HG03378 (cell line): ENCODE data around the gene NOL4L.
"Not testable (repeated sequence)": the region's sequence is repeated elsewhere in the genome, so short reads cannot be mapped to it uniquely, and the experiment has no call there.

Experiments
- ATAC-seq: cut with Tn5 transposase; IDR thresholded peaks from one replicate; pipeline ENCODE4 v1.9.1; 2021; ENCODE audit warnings: mild to moderate bottlenecking, moderate library complexity; ENCODE audit not compliant: unreplicated experiment

The NOL4L gene

GRCh38 chr20:32474967-32475811, 109.9 kb downstream of the NOL4L start:
- ATAC-seq, result no peak

DNA sequence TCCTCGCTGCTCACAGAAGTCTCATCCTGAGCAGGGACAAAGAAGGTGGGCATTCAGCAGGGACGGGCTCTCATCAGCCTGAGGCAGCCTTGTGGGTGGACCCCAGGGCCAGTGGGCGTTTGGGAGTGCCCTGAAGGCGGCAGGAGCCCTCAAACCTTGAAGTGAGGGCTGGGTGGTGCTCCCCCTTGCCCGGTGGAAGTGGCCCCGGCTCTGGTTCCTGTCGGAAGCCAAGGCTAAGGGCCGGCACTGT, 110.5 kb downstream of the NOL4L start:
- no peak for ATAC-seq

DNA sequence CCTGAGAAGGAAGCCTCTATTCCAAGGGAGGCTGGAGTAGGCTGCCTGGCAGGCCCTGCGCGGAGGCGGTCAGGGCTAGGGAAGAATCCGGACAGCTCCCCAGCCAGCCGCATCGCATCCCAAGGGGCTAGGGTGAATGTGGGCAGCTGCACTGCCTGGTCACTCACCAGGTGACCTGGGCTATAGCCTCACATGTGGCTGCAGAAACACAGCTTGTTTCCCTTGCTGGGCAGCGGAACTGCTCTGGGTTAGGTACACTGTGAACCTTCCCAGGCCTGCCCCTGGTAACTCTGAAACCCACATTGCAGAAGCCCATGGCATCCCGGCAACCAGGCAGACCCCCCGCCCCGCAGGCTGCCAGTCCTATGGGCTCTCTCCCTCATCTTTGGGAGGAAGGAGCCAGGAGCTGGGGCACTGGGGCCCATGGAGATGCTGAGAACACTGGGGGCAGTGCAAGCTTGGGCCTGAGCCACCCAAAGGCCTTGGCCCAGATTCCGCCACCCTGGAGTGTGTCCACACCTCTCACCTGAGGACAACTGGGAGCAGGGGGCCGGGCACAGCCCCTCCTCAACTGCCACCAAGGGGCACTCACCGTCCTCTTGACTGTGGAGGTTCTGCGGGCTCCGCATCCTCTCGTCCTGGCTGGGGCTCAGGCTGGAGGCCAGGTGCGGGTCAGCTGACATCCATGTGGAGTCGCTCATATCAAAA, 111.0 kb downstream of the NOL4L start:
- ATAC-seq, result no peak

DNA sequence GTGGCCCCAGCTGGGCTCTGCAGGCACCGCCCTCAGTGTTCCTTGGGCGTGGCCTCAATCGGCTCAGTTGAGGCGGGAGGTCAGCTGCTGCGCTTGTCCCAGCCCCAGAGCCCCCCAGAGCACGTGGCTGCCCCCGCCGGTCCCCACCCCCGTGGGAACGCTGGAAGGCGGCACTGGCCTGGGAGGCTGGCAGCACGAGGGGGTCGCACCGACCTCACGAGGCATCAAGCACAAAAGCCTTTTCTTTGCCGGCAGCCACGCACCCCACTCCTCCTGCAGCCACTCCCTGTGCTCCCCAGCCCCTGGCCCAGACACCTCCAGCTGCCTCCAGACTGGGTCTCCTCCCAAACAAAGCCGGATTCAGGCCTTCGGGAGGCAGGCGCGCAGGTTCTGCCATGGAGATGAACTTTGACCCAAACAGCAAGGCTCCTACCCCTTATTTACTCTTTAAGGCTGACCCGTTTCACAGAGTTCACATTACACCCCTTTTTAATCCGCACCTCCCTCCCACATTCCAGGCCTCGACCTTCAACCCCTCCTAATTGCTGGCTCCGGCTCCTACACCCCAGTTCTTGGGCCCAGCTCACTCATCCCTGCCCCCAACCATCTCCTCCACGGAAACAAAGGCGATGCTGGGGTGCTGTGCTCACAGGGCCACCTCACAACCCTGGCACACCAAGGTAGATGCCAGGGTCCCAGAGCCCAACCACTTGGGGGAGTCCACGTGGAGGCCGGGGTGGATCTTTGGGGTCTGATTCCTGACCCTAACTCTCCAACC, 111.7 kb downstream of the NOL4L start:
- ATAC-seq, result no peak

DNA sequence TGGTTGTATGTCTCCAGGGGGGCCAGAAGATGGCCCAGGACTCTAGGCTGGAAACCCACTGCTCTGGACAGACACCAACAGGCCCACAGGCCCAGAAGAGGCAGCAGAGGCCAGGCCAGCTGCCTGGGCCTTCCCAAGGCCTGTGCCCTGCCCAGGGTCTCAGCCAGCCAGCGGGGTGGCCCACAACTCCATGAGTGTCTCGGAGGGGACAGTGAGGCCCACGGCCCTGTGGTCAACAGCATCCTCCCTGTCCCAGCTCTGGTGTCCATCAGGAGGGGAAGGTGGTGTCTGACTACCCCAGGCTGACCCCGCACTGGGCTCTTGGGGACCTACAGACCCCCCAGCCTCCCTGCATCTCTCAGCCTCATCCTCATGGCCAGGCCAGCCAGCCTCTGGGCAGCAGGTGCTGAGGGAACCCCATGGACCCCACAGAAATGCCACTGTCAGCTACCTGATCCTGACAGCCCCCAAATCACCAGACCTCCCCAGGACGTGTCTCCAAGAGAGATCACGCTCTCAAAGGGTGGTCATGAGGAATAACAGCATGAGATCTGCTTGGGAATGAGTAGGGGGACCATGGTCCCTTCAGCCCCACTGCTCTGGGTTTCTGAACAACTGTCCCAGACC, 112.4 kb downstream of the NOL4L start:
- ATAC-seq, result no peak

- ATAC-seq, result no peak
These were observed 114.2 kb downstream of the NOL4L start for GRCh38 chr20:32470940-32471339.

DNA sequence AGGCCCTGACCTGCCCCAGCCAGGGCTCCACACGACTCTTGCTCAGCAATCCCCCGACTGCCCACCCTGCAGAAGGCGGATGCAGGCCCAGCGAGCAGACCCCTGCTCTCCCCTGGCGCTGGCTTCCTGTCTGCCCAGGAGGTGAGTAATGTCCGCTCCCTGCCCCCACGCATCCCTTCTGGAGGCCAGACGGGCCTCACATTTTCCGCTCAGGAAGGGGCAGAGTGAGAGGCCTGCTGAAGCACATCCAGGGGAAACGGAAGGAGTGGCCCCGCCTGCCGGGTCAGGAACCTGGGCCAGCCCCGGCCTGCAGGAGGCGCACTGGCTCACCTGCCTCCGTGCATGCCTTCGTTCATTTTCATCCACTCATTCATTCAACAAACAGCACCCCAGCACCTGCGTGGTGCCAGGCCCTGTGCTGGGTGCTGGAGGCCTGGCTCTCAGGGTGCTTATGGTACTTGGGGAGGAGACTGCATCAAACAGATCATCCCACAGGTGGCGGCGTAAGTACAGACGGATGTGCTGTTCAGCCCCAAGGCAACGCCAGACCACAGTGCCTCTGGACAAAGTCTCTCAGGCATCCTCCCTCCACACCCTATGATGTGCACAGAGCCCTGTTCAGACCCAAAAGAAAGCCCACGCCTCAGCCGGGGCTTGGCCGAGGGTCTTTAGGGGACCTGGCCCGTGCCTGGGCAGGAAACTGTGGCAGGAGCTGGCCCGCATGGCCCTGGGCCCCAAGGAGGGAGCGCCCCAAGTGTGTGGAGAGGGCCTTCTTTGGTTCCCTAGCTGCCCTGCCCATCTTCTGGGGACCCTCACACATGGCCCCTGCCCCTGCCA, 114.9 kb downstream of the NOL4L start:
- no peak for ATAC-seq

DNA sequence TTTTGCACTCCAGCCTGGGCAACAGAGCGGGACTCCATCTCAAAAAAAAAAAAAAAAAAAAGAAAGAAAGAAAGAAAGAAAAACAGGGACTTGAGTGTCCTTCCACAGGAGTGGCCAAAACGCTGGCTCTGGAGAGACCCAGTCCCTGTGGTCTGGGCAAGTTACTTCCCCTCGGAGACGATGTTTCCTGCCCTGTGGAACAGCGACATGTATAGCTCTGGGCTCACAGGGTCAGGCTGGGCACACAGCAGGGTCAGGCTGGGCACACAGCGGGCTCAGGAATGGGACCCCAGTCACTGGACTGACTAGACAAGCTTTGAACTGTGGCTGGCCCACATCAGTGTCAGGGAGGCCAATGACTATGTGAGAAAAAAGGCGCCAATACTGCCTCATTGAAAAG, 116.3 kb downstream of the NOL4L start:
- ATAC-seq, result no peak

DNA sequence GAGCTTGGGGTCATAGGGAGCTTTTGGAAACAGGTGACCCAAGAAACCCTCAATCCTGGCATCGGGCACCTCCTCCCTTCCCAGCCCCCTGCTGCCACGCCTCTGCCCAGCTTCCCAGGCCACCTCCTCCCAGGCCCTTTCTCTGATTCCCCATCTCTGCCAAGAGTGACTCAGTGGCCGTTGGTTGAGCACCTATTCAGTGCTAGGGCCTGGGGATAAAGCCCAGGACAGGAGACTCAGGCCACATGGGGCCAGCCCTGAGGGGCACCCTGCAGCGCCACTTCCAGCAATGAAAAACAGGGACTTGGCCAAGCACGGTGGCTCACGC, 116.9 kb downstream of the NOL4L start:
- no peak for ATAC-seq

- ATAC-seq, result no peak
These were observed 117.4 kb downstream of the NOL4L start for GRCh38 chr20:32467506-32468312.

DNA sequence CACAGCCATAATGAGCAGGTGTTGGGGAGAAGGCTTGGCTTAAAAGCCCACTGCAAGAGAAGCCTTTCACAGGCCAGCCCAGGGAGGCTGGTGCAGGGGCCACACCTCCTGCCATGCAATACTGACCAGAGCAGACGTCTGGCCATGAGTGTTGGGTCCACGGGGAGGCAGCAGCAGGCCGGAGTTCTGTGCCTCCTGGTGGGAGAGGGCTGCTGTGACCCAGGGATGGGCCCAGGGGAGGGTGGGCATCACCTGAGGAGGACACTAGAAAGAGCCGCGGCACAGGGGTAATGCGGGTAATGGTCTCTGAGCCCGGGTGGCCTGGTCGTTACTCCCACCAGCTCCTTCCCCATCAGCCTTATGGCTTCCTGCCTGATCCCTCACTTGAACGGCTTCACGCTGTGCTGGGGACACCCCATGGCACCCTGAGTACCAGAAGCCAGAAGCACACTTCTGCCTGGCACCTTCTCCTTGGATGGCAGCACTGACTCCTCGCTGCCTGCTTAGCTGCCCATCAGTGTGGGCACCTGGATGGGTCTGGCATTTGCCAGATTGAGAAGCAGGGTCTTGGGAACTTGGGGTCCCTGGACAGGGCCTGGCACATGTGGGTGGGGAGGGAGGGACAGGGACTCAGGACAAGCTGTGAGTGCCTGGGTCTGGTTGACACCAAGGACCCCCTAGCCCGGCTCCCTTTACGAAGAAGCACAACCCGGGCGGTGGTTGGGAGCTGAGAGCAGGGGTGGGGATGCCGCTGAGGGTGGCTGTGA, 118.2 kb downstream of the NOL4L start:
- no peak for ATAC-seq

- not testable (repeated sequence) for ATAC-seq
These were observed 119.0 kb downstream of the NOL4L start for GRCh38 chr20:32465901-32466675.

DNA sequence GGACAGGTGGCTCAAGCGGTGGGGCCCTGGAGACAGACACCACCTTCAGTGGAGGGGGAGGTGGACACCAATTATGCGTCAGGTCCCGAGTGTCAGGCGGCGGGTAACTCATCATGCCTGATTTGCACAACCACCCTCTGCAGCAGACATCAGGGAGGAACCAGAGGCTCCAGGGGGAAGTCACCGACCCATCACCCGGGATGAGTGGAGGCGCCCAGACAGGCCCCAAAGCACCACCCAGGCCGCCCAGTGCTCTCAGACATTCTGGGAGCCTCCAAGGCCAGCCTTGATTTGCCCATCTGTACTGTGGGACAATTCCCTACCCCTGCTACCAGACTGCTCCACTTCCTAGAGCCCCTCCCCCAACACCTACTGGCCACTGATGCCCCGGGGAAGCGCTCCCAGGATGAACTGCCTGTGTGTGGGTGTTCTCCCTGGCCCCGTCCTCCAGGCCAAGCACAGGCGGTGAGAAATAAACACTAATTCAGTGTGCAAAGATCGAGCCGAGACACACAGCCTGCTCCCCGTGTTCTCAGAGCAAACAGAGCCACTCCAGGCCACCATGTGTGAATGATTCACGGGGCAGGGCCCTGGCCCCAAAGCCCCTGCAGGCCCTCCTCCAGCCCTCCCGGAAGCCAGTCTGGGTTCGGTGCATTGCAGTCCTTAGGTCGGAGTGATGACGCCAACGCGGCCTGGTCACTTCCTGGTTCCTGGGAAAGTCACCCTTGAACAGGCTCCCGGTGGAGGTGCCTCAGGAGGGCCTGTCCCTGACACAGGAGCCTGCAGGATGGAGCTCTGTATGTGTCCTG, 119.8 kb downstream of the NOL4L start:
- ATAC-seq, result no peak

GRCh38 chr20:32464401-32465091, 120.6 kb downstream of the NOL4L start:
- no peak for ATAC-seq

DNA sequence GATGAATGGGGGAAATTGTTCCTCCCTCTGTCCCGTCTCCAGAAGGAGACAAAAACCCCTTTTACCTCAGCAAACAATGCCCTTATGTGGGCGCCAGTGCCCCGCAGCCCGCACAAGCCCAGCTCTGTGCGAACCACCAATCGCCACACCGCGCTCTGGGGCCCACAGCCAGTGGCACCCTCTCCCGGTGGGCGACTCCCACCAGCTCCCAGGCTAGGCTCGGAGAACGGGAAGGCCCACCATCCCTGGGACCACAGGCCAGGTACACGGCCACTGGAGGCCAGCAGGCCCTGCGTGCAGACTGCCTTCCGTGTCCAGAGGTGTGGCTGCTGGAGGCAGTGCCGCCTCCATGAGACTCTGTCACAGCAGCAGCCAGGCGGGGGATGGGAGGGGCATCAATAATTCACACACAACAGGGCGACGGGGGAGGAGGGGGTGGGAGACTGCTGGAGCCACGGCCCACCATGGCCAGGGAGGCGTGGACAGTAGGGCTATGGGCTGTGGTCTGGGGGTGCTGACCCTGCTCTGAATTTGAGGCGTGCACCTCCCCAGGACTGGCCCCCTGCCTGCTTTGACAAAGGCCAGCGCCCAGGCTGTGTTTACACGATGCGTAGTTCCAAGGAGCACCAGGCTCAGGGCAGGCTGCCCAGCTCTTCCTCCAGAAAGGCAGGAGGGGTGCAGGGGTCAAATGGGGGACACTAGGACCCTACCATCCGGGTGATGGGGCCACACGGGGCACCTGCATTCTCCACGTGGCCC, 121.3 kb downstream of the NOL4L start:
- no peak for ATAC-seq
